GM18519 (cell line): ENCODE data around the gene ZNRF3.

Experiments used
- ATAC-seq: cut with Tn5 transposase; IDR thresholded peaks from one replicate; pipeline ENCODE4 v1.9.1; 2021; ENCODE audit warnings: mild to moderate bottlenecking, moderate library complexity; ENCODE audit not compliant: unreplicated experiment, low FRiP score

ZNRF3 gene

DNA sequence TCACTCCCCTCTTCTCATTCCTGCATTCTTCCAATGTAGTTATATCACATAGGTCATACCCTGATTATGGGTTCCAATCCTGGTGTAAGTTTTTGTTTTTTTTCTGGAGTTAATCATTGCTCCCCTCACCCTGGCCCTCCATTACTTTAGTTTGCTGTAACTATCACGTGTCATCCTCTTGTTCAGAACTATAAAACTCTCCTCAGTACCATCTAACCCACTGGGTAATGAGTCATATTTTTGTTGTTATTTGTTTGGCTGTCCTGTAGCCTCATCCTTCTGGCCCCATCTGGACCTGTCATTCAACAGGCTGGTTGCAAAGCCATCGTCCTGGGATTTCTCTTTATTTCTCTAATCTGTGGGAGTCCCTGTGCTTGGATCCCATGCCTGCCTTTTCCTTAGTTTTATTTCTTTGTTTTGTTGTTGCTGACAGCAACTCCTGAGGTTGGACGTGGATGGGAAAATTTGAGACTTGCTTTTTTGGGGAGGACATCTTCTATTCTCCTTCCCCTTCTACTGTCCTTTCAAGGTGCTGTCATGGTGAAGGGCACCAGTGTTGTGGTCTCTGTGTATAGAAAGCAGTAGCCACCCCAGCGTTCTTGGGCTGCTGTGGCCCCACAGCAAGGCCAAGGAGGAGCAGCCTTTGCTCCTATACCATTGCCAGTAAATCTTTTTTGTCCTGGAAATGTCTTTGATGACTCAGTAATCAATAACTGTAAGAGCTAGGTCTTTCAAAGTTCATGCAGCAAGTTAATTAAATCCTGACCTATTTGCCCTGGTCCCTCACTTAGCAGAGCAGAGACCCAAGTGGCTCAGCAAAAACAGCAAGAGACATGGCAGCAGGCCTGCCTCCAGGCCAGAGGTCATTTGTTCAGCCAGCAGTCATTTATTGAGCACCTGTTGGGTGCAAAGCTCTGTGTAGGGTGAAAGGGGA, 95.8 kb downstream of the ZNRF3 start:
- no peak for ATAC-seq

GRCh38 chr22:28980326-28980725, 97.0 kb downstream of the ZNRF3 start:
- ATAC-seq = no peak

DNA sequence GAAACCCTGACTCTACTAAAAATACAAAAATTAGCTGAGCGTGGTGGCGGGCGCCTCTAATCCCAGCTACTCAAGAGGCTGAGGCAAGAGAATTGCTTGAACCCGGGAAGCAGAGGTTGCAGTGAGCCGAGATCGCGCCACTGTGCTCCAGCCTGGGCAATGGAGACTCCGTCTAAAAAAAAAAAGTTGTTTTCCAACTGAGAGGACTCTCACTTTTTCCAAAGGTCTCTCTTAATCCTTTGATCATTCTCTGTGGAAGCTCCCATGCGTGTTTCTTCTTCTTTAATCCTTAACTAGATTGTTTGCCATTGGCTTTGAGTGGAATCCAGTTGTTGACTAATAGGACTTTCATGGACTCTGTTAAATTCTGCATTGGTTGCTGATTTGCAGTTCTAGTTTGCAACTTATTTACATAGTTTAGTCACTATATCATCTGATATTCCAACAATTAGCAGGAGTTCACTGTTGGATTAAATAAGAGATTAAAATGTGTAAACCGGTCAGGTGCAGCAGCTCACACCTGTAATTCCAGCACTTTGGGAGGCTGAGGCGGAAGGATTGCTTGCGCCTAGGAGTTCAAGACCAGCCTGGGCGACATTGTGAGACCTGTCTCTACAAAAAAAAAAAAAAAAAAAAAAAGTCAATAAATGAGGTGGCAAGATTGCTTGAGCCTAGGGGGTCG, 98.6 kb downstream of the ZNRF3 start:
- ATAC-seq = no peak

DNA sequence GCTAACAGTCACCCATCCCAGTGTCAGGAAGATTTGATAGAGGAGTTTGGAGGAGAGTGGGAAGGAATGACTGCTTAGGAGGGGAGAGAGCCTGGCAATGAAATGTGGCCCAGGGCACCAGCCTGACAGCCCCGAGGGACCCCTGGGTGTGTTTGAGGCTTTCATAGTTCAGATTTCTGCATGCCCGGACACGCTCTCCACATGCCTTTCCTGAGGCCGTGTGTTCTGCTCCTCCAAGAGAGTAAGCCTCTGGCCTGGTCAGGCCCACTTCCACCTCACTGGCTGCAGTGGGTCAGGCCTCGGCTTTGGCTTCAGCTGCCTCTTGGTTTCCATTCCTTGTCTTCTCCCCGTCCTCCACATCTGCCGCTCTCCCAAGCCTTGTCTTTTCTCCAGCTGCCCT, 99.8 kb downstream of the ZNRF3 start:
- no peak for ATAC-seq

GRCh38 chr22:28983788-28984441, 100.5 kb downstream of the ZNRF3 start:
- no peak for ATAC-seq

DNA sequence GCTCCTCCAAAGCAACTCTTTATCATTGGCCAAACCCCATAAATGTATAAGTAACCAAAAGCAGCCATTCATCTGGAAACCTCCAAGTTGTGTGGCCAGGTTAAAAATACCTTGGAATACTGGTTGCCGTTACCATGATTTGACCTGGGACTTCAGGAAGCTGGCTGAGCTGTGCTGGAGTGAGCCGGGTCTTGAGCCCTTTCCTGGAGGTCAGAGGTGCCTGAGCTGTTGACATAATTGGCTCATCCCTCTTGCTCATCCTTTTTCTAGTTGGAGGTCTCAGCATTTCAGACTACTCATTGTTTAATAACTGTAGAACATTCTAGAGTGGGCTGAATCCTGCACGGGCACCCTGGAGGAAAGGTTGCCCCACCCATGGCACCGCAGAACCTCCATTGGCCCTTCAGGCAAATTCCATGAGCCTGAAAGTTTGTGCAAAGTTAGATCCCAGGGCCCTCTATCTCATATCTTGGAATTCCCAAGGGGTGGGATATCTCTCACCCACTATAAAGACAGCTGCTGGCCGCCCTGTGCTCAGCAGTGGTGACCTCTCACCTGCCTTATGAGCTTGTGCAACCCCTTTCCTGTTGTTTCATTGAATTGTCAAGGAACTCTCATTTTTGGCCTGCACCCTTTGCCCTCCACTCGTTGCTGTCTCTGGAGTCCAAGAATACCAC, 101.2 kb downstream of the ZNRF3 start:
- no peak for ATAC-seq

DNA sequence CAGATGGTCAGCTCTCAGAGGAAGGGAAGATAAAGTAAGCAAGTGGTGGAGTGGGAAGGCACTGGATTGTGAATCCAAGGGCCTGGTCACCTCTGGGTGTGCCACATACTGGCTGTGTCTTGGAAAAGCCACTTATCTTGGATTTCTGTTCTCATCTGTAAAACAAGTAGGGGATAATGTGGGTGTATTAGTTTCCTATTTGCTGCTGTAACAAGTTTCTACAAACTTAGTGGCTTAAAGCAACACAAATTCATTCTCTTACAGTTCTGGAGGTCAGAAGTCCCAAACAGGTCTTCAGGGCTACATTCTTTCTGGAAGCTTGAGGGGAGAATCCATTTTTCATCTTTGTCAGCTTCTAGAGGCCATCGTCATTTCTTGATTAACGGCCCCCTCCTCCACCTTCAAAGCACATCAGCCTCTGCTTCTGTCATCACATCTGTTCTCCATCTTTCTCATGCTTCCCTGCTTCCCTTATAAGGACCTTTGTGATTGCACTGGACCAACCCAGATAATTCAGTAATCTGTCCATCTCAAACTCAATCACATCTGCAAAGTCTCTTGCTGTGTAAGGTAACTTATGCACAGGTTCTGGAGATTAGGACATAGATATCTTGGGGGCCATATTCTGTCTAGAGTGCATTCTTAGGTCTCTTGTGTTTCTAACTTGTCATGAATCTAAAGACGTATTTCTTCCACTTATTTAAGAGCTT, 102.4 kb downstream of the ZNRF3 start:
- ATAC-seq = no peak

DNA sequence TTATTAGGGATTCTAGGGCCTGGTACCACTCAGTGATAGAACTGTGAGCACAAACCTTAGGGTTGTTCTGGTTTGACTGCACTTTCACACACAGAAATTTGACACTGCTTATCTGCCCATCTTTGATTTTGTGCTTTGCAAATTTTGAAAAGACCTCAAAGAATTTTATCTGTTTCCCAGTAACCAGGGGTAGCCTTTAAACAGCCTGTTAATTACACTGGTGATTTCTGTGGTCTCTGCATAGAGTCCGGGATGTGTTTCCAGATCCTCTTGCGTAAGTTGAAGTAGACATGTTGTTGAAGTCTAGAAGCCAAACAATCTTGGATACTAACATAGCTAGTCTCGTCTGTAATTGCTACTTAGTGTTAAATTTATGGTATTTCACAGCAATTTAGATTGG, 103.0 kb downstream of the ZNRF3 start:
- ATAC-seq = no peak

DNA sequence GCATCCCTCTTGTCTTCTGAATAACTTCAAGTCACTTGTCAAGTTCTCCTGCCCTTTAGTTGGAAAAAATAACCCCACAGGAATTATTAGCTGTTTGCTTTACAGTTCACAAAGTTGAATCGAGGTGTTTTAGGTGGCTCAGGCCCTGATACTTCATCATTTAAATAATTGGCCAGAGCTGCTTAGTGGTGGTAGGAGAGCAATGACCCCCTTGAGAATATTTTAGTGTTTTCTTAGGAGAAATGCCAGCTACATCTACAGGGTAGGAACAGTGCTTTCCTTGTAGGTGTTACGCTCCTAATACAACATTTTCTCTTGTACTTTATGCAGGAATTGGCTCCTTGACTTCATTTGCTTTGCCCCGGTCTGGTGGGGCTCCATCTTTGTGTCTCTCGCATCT, 105.1 kb downstream of the ZNRF3 start:
- ATAC-seq = no peak

DNA sequence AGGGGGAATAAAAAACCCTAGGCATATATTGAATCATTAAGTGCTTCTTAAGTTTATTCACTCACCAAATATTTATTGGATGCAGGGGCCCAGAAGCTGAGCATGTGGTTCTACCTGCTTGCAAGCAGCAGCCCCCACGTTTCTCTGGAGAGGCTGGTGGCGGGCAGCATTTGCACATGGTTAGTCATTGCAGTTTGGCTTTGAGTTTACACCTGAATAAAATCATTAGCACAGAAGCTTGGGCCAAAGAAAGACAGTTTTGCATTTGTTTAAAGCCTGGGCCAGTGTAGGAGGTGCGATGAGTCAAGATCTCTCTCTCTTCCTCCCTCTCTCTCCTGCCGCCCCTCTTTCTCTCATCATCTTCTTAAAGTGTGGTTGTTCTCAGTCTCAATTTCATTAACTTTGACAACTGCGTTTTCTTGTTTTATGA, 105.7 kb downstream of the ZNRF3 start:
- ATAC-seq = no peak

- no peak for ATAC-seq
These were observed 106.1 kb downstream of the ZNRF3 start for GRCh38 chr22:28989484-28989883.

GRCh38 chr22:28989912-28990311, 106.5 kb downstream of the ZNRF3 start:
- no peak for ATAC-seq

GRCh38 chr22:28992565-28993356, 109.4 kb downstream of the ZNRF3 start:
- ATAC-seq = no peak

GRCh38 chr22:28994522-28994921, 111.2 kb downstream of the ZNRF3 start:
- no peak for ATAC-seq

DNA sequence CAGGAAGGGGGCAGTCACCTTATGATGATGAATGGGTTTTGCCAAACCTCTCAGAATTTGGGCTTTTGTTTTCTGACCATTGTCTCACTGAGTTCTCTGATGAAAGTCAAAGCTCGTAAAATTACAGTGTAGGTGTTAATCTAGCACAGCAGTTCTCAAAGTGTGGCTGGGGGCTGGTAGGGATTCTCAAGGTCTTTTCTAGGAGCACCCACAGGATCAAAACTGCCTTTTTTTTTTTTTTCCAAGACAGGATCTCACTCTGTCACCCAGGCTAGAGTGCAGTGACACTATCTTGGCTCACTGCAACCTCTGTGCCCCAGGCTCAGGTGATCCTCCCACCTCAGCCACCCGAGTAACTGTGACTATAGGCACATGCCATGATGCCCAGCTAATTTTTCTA, 112.2 kb downstream of the ZNRF3 start:
- no peak for ATAC-seq

DNA sequence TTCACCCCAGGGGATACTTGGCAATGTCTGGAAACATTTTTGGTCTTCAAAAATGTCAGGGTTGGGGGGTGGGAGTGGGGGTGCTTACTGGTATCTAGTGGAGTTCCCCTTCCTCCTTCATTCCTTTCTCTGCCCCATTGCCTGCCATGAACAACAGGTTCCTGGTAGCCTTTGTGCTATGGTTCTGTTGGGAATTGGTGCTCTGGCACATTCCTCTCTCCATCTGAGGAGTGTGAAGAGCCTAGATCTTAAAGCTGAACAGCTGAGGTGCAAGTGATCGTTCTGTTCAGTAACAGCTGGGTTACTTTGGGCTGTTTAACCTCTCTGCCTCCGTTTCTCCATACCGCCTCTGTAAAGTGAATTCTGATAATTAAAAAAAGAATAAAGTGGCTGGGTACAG, 114.0 kb downstream of the ZNRF3 start:
- ATAC-seq = no peak

DNA sequence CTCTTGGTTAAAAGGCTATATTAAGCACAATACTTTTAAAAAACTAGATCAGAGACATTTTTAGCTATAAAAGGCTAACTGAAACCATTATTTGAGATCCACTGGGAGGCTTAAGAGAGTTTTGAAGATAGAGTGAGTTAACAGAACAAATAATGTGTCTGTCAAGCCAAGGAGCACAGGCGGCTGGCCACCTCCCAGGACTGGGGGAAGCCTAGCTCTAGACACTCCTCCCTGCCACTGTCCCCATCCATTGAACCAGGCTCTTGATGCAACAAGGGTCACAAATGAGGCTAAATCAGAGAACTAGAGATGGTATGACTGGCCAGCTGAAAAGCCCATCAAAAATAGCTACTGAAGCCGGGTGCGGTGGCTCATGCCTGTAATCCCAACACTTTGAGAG, 115.3 kb downstream of the ZNRF3 start:
- ATAC-seq = no peak

DNA sequence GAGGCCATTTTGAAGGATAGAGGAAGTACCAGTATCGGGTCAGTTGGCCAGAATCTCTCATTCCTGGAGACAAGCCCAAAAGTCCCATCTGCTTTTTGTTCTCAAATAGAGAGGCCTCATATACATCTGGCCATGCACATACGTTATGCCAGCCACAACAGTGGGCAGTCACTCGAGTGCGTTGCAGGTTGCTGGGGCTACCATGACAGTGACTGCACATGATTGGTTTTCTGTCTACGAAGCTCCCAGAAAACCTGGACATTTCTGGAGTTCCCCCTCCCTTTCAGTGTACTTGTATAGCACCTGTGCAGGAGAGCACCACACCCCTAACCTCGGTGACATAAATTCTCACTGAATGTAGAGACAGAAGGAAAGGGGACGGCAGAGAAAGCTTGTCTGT, 116.1 kb downstream of the ZNRF3 start:
- no peak for ATAC-seq

- ATAC-seq = no peak
These were observed 116.7 kb downstream of the ZNRF3 start for GRCh38 chr22:28999919-29000556.
